ENCODE data around the gene TBX2.

The TBX2 gene

GRCh38 chr17:61371606-61372005, 28.0 kb upstream of the TBX2 start:
- no peak overlapping the region for H2BK120ac ChIP-seq (ENCODE audit: insufficient read depth, low read length, poor library complexity)
- H3K9me3 ChIP-seq (ENCODE audit: insufficient read depth, low read depth, low read length): no peaks in the 10 kb centered on the region
- no peak overlapping the region for H2BK5ac ChIP-seq (ENCODE audit: low read depth, low read length, poor library complexity)
- H3K18ac ChIP-seq (ENCODE audit: low read length): no peak overlapping the region
- no peak overlapping the region for H4K8ac ChIP-seq (ENCODE audit: low read depth, low read length)
- no peak overlapping the region for H3K23ac ChIP-seq (ENCODE audit: low read length)
- H3K27me3 ChIP-seq (ENCODE audit: insufficient read depth, low read length): no peaks in the 10 kb centered on the region
- no peaks in the 10 kb centered on the region for H3K36me3 ChIP-seq (ENCODE audit: control insufficient read depth in 1 of 2, insufficient read depth in 2 of 2, low read length in 2 of 2)
- no peak overlapping the region for H3K4me2 ChIP-seq (ENCODE audit: low read length)
- H3K79me1 ChIP-seq (ENCODE audit: low read length): no peaks in the 10 kb centered on the region
- no peak overlapping the region for H3K9ac ChIP-seq (ENCODE audit: low read length)
- WGBS (ENCODE audit: extremely low coverage, insufficient coverage, insufficient read length): no CpG with 5 or more reads among the region's 8 CpGs
- H2BK12ac ChIP-seq (ENCODE audit: low read length): no peak overlapping the region
- no peak overlapping the region for H4K91ac ChIP-seq (ENCODE audit: low read depth, low read length)
- H2AK5ac ChIP-seq (ENCODE audit: low read length): no peak overlapping the region
- H4K12ac ChIP-seq (ENCODE audit: low read depth, low read length): no peak overlapping the region
- H2AFZ ChIP-seq (ENCODE audit: insufficient read depth, low read length, poor library complexity): no peak overlapping the region
- H3K14ac ChIP-seq (ENCODE audit: low read length): no peak overlapping the region
- H3K79me2 ChIP-seq (ENCODE audit: control insufficient read depth, insufficient read depth, low read length, poor library complexity): no peaks in the 10 kb centered on the region
- DNase-seq: peak; percentile 9 to 41
- no peak overlapping the region for H3K4ac ChIP-seq (ENCODE audit: low read depth, low read length)
- peaks cover 0 to 3% of the 10 kb centered on the region in 2 experiments for H3K4me1 ChIP-seq (ENCODE audit: control insufficient read depth in 1 of 2, insufficient read depth in 2 of 2, low read length in 2 of 2)
- no peak overlapping the region for H3K4me3 ChIP-seq (ENCODE audit: low read depth, low read length)
- no peak overlapping the region for H3K27ac ChIP-seq (ENCODE audit: low read depth, low read length)

GRCh38 chr17:61372436-61372835, 27.2 kb upstream of the TBX2 start:
- Histone ChIP-seq H2AFZ (ENCODE audit: insufficient read depth, low read length, poor library complexity) (no peak overlapping the region), H2AK5ac (ENCODE audit: low read length) (no peak overlapping the region), H3K4me1 (ENCODE audit: control insufficient read depth in 1 of 2, insufficient read depth in 2 of 2, low read length in 2 of 2) (no peaks in the 10 kb centered on the region), H3K23ac (ENCODE audit: low read length) (no peak overlapping the region), H3K4me2 (ENCODE audit: low read length) (no peak overlapping the region), H3K79me2 (ENCODE audit: control insufficient read depth, insufficient read depth, low read length, poor library complexity) (no peaks in the 10 kb centered on the region), H3K4ac (ENCODE audit: low read depth, low read length) (no peak overlapping the region), H4K91ac (ENCODE audit: low read depth, low read length) (no peak overlapping the region), H3K14ac (ENCODE audit: low read length) (no peak overlapping the region), H3K36me3 (ENCODE audit: control insufficient read depth in 1 of 2, insufficient read depth in 2 of 2, low read length in 2 of 2) (no peaks in the 10 kb centered on the region), H3K9ac (ENCODE audit: low read length) (no peak overlapping the region), H2BK12ac (ENCODE audit: low read length) (no peak overlapping the region), H4K8ac (ENCODE audit: low read depth, low read length) (no peak overlapping the region), H3K4me3 (ENCODE audit: low read depth, low read length) (no peak overlapping the region), H3K79me1 (ENCODE audit: low read length) (no peaks in the 10 kb centered on the region), H3K27ac (ENCODE audit: low read depth, low read length) (no peak overlapping the region), H4K12ac (ENCODE audit: low read depth, low read length) (no peak overlapping the region), H2BK5ac (ENCODE audit: low read depth, low read length, poor library complexity) (no peak overlapping the region), H3K9me3 (ENCODE audit: insufficient read depth, low read depth, low read length) (no peaks in the 10 kb centered on the region), H3K27me3 (ENCODE audit: insufficient read depth, low read length) (no peaks in the 10 kb centered on the region), H3K18ac (ENCODE audit: low read length) (no peak overlapping the region), H2BK120ac (ENCODE audit: insufficient read depth, low read length, poor library complexity) (no peak overlapping the region)
- no peak for DNase-seq
- WGBS (ENCODE audit: extremely low coverage, insufficient coverage, insufficient read length): no CpG with 5 or more reads among the region's 9 CpGs

- H3K27me3 ChIP-seq (ENCODE audit: insufficient read depth, low read length): no peaks in the 10 kb centered on the region
- H2AK5ac ChIP-seq (ENCODE audit: low read length): no peak overlapping the region
- no peaks in the 10 kb centered on the region for H3K79me1 ChIP-seq (ENCODE audit: low read length)
- H3K18ac ChIP-seq (ENCODE audit: low read length): no peak overlapping the region
- H2BK5ac ChIP-seq (ENCODE audit: low read depth, low read length, poor library complexity): no peak overlapping the region
- H3K4me1 ChIP-seq (ENCODE audit: control insufficient read depth in 1 of 2, insufficient read depth in 2 of 2, low read length in 2 of 2): no peaks in the 10 kb centered on the region
- H3K9ac ChIP-seq (ENCODE audit: low read length): no peak overlapping the region
- no peak overlapping the region for H4K12ac ChIP-seq (ENCODE audit: low read depth, low read length)
- H3K79me2 ChIP-seq (ENCODE audit: control insufficient read depth, insufficient read depth, low read length, poor library complexity): no peaks in the 10 kb centered on the region
- no peak overlapping the region for H3K14ac ChIP-seq (ENCODE audit: low read length)
- no peak overlapping the region for H3K4me3 ChIP-seq (ENCODE audit: low read depth, low read length)
- no peaks in the 10 kb centered on the region for H3K36me3 ChIP-seq (ENCODE audit: control insufficient read depth in 1 of 2, insufficient read depth in 2 of 2, low read length in 2 of 2)
- H4K91ac ChIP-seq (ENCODE audit: low read depth, low read length): no peak overlapping the region
- no peaks in the 10 kb centered on the region for H3K9me3 ChIP-seq (ENCODE audit: insufficient read depth, low read depth, low read length)
- DNase-seq: no peak
- WGBS (ENCODE audit: extremely low coverage, insufficient coverage, insufficient read length): no CpG with 5 or more reads among the region's 18 CpGs
- no peak overlapping the region for H3K23ac ChIP-seq (ENCODE audit: low read length)
- no peak overlapping the region for H4K8ac ChIP-seq (ENCODE audit: low read depth, low read length)
- no peak overlapping the region for H3K4ac ChIP-seq (ENCODE audit: low read depth, low read length)
- H2BK12ac ChIP-seq (ENCODE audit: low read length): no peak overlapping the region
- H2BK120ac ChIP-seq (ENCODE audit: insufficient read depth, low read length, poor library complexity): no peak overlapping the region
- H3K27ac ChIP-seq (ENCODE audit: low read depth, low read length): no peak overlapping the region
- no peak overlapping the region for H3K4me2 ChIP-seq (ENCODE audit: low read length)
- H2AFZ ChIP-seq (ENCODE audit: insufficient read depth, low read length, poor library complexity): no peak overlapping the region
Observed at GRCh38 chr17:61376931-61377838, 22.5 kb upstream of the TBX2 start.

GRCh38 chr17:61378658-61379456, 20.8 kb upstream of the TBX2 start:
- H3K9ac ChIP-seq (ENCODE audit: low read length): no peak overlapping the region
- no peak for DNase-seq
- no peak overlapping the region for H2AK5ac ChIP-seq (ENCODE audit: low read length)
- H4K12ac ChIP-seq (ENCODE audit: low read depth, low read length): no peak overlapping the region
- H3K4me1 ChIP-seq (ENCODE audit: control insufficient read depth in 1 of 2, insufficient read depth in 2 of 2, low read length in 2 of 2): no peaks in the 10 kb centered on the region
- H3K36me3 ChIP-seq (ENCODE audit: control insufficient read depth in 1 of 2, insufficient read depth in 2 of 2, low read length in 2 of 2): no peaks in the 10 kb centered on the region
- H4K91ac ChIP-seq (ENCODE audit: low read depth, low read length): no peak overlapping the region
- no peaks in the 10 kb centered on the region for H3K27me3 ChIP-seq (ENCODE audit: insufficient read depth, low read length)
- H2BK5ac ChIP-seq (ENCODE audit: low read depth, low read length, poor library complexity): no peak overlapping the region
- no peak overlapping the region for H2AFZ ChIP-seq (ENCODE audit: insufficient read depth, low read length, poor library complexity)
- H3K14ac ChIP-seq (ENCODE audit: low read length): no peak overlapping the region
- no peaks in the 10 kb centered on the region for H3K79me2 ChIP-seq (ENCODE audit: control insufficient read depth, insufficient read depth, low read length, poor library complexity)
- WGBS (ENCODE audit: extremely low coverage, insufficient coverage, insufficient read length): no CpG with 5 or more reads among the region's 8 CpGs
- H3K27ac ChIP-seq (ENCODE audit: low read depth, low read length): no peak overlapping the region
- no peak overlapping the region for H4K8ac ChIP-seq (ENCODE audit: low read depth, low read length)
- no peak overlapping the region for H2BK120ac ChIP-seq (ENCODE audit: insufficient read depth, low read length, poor library complexity)
- H3K18ac ChIP-seq (ENCODE audit: low read length): no peak overlapping the region
- H3K9me3 ChIP-seq (ENCODE audit: insufficient read depth, low read depth, low read length): peaks cover under 1% of the 10 kb centered on the region
- H2BK12ac ChIP-seq (ENCODE audit: low read length): no peak overlapping the region
- no peak overlapping the region for H3K4ac ChIP-seq (ENCODE audit: low read depth, low read length)
- no peak overlapping the region for H3K4me3 ChIP-seq (ENCODE audit: low read depth, low read length)
- H3K4me2 ChIP-seq (ENCODE audit: low read length): no peak overlapping the region
- no peak overlapping the region for H3K23ac ChIP-seq (ENCODE audit: low read length)
- H3K79me1 ChIP-seq (ENCODE audit: low read length): no peaks in the 10 kb centered on the region

Data from trophoblast cell (in vitro differentiated cells and primary cell).